D721Med (cell line): Measurements from ENCODE around the gene NPR2.

Experiments
- DNase-seq: peaks from one replicate; pipeline ENCODE4 v3.0.0; 2011; ENCODE audit warnings: low spot score; ENCODE audit not compliant: insufficient read length
- FAIRE-seq: peaks from 2 replicates; lab custom pipeline; 2011; peaks lifted over from hg19 to GRCh38; lab: Jason Lieb, UNC
- CTCF ChIP-seq: IDR thresholded peaks from 2 replicates; pipeline ENCODE4 v1.5.1; 2012; ENCODE audit warnings: mild to moderate bottlenecking, control low read depth; ENCODE audit not compliant: insufficient read depth; ENCODE audit errors: missing control alignments

NPR2 gene

GRCh38 chr9:35797311-35798109, 6.1 kb downstream of the NPR2 start:
- FAIRE-seq (no peak), DNase-seq (no peak)
- no peak for TF ChIP-seq CTCF

GRCh38 chr9:35798658-35799374, 7.4 kb downstream of the NPR2 start:
- FAIRE-seq (no peak), DNase-seq (no peak)
- no peak for TF ChIP-seq CTCF

GRCh38 chr9:35800530-35800929, 9.1 kb downstream of the NPR2 start:
- no peak for TF ChIP-seq CTCF
- DNase-seq (no peak), FAIRE-seq (no peak)

- DNase-seq (no peak), FAIRE-seq (no peak)
- TF ChIP-seq CTCF = no peak
These were observed 10.1 kb downstream of the NPR2 start for GRCh38 chr9:35801328-35802128.

GRCh38 chr9:35806101-35806500, 14.7 kb downstream of the NPR2 start:
- FAIRE-seq (no peak), DNase-seq (no peak)
- no peak for TF ChIP-seq CTCF

GRCh38 chr9:35808433-35808832, 17.0 kb downstream of the NPR2 start:
- DNase-seq = no peak
- no peak for FAIRE-seq
- TF ChIP-seq CTCF = no peak
